GM19099 (cell line): Measurements from ENCODE around the gene DAPP1.

Source experiments
- POLR2A ChIP-seq: IDR thresholded peaks from 3 replicates; pipeline ENCODE4 v1.6.1; 2011; ENCODE audit warnings: low read depth; ENCODE audit not compliant: insufficient read length; ENCODE audit errors: extremely low read depth

DAPP1 gene

GRCh38 chr4:99917575-99917974 lies 100.9 kb downstream of the DAPP1 start:
- TF ChIP-seq POLR2A, result no peak

GRCh38 chr4:99918656-99919055 lies 102.0 kb downstream of the DAPP1 start:
- no peak for TF ChIP-seq POLR2A
